HG03575 (cell line): Measurements from ENCODE around the gene SLC25A13.
"Not testable (repeated sequence)": the region's sequence is repeated elsewhere in the genome, so short reads cannot be mapped to it uniquely, and the experiment has no call there.

Experiments
- ATAC-seq: cut with Tn5 transposase; IDR thresholded peaks from one replicate; pipeline ENCODE4 v1.9.1; 2021; ENCODE audit not compliant: unreplicated experiment, insufficient number of reproducible peaks, low FRiP score; ENCODE audit errors: extremely low read depth

SLC25A13 gene

GRCh38 chr7:96184783-96185182 is 137.1 kb downstream of the SLC25A13 start:
- no peak for ATAC-seq

DNA sequence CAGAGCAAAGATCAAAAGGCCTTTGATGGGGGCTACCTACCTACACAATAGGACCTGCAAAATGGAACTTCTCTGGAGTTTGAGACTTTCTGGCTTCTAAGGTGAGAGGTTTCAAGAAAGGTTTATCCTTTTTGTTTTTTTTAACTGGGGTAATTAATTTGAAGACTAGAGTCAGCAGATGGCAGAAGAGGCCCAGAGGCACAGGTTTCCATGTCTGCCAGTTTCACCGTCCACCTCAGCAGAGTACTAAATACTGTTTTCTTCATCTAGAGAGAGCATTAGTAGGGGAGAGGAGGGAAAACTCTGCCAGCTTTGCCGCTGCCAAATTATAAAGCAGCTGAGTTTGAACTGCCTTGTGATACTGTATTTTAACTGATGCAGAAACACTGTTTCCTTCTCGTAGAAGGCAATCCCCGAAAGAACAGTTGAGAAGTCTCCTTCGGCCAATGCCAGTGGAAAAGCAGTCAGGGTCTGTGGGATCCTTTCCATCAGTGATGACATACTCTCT is 138.7 kb downstream of the SLC25A13 start:
- ATAC-seq = no peak

GRCh38 chr7:96182424-96183158 is 139.3 kb downstream of the SLC25A13 start:
- no peak for ATAC-seq

GRCh38 chr7:96181174-96181573 is 140.7 kb downstream of the SLC25A13 start:
- ATAC-seq = no peak

GRCh38 chr7:96179837-96180236 is 142.1 kb downstream of the SLC25A13 start:
- ATAC-seq = no peak

- no peak for ATAC-seq
These were observed 142.6 kb downstream of the SLC25A13 start for GRCh38 chr7:96179341-96179740.

GRCh38 chr7:96178581-96178980 is 143.3 kb downstream of the SLC25A13 start:
- no peak for ATAC-seq

DNA sequence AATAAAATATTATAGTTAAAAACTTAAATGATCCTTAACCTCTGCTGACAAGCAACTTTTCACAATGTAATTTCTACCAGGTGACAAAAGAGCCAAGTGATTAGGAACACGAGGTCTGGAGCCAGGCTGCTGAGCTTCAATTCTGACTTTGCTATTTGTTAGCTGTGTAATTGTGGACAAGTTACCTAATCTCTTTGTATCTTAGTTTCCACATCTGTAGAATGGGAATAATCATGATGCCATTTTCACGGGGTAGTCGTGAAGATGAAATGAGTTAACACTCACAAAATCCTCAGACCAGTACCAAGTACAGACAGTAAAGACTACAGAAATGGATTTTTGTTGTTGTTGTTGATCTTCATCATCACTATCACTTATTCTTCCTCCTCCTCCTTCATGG is 144.5 kb downstream of the SLC25A13 start:
- ATAC-seq = no peak

DNA sequence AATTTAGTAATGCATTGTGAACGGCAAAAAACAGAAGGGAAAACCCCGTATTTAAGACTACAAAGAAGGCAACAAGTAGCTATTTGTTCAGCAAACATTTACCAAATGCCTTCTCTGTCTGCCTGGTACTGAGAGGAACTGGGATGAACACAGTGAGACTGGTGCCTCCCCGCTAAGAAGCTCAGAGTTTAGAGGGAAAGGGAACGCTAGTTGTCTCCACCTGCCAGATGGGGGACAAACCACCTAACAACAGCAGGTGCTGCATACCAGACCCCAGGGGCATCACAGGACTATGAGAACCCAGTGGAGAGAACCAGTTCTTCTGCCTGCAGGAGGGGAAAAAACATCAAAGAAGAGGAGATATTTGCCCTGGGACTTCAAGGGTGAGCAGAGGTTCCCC is 147.1 kb downstream of the SLC25A13 start:
- ATAC-seq = no peak

DNA sequence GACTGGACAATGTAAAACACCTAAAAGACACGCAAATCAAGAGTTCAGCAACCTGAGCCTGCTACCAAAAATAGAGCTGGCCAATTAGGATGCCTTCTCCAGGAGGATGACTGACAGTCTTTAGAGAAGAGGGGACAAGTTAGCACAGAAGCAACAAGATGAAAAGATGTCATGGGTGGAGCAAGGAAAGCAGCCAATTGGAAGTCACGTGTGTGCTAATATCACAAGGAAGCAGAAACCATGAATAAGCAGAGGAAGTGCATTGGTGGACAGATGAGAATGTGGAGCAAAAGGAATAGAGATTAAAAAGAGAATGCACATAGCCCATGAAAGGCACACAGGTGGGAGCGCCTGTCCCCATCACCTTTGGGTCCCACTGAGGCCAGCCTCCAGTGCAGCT is 148.1 kb downstream of the SLC25A13 start:
- ATAC-seq = no peak

DNA sequence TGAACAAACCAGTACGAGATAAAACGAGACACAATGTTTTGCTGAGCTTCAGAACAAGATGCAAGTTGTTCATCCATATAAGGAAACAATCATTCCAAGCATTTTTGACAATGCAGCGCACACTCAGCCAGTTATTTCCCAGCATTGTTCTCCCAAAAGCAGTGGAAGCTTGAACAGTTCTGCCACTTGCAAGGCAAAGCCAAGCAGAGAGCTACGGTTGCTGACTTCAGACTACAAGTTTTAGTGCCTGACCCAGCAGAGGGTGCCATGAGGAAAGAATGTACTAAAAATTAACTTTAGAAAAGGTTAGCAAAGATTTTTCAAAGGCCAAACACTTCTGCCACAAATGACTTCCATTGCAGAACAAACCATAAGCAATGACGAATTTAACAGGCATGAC is 152.5 kb downstream of the SLC25A13 start:
- no peak for ATAC-seq

GRCh38 chr7:96167424-96167823 is 154.5 kb downstream of the SLC25A13 start:
- no peak for ATAC-seq

- no peak for ATAC-seq
These were observed 160.0 kb downstream of the SLC25A13 start for GRCh38 chr7:96161897-96162296.

GRCh38 chr7:96157856-96158255 is 164.0 kb downstream of the SLC25A13 start:
- ATAC-seq = no peak

GRCh38 chr7:96154506-96154905 is 167.4 kb downstream of the SLC25A13 start:
- ATAC-seq = not testable (repeated sequence)

- ATAC-seq = no peak
These were observed 169.2 kb downstream of the SLC25A13 start for GRCh38 chr7:96152706-96153105.

DNA sequence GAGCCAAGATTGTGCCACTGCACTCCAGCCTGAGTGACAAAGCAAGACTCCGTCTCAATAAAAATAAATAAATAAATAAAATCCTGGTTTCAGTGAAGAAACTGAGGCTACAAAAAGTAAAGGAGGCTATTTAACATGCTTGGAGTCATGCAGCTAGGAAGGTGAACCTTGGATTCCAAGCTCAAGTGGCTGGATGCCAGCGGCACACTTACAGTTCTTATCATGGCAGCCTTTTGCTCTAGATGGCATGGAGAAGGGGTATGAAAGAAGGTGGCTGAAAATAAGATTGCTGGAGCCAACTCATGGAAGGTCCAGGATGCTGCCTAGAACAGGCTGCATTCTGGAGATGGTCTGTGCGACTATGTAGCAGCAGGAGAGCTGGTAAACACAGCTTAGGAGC is 170.0 kb downstream of the SLC25A13 start:
- ATAC-seq = no peak

- no peak for ATAC-seq
These were observed 177.7 kb downstream of the SLC25A13 start for GRCh38 chr7:96144260-96144526.

GRCh38 chr7:96143495-96144259 is 178.2 kb downstream of the SLC25A13 start:
- ATAC-seq = no peak

DNA sequence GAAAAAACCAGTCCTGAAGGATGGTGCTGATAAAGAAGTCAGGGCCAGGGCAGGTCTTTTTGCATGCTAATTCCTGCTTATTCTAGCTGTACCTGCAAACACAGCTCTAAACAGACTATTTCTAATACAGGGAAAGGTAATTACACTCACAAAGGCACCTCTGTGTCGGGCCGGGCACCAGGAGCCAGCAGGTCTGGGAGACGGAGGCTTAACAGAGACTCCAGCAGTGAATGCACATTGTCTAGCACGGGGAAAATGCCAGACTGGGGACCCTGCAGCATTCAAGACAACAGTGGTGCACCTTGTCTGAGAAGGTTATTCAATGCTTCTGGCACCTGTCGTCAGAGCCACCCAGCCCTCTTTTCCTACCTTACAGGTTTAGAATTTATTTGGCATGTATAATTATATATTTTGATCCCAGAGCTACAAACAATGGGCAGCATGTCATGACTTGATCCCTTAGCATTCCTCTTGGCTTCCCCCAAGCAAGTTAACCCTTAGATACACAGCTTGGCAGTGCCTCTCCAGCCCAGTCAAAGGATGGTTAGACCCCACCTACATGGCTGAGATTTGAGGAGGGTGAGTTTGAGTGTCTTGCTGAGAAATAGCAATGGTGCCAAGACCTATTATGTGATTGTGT is 185.2 kb downstream of the SLC25A13 start:
- ATAC-seq = no peak
